ENCODE data around the gene USP33.
A peak's percentile ranks its signal among the peaks of the same experiment; 100 is the strongest.
"Not testable (repeated sequence)": the region's sequence is repeated elsewhere in the genome, so short reads cannot be mapped to it uniquely, and the experiment has no call there.

Gene USP33

DNA sequence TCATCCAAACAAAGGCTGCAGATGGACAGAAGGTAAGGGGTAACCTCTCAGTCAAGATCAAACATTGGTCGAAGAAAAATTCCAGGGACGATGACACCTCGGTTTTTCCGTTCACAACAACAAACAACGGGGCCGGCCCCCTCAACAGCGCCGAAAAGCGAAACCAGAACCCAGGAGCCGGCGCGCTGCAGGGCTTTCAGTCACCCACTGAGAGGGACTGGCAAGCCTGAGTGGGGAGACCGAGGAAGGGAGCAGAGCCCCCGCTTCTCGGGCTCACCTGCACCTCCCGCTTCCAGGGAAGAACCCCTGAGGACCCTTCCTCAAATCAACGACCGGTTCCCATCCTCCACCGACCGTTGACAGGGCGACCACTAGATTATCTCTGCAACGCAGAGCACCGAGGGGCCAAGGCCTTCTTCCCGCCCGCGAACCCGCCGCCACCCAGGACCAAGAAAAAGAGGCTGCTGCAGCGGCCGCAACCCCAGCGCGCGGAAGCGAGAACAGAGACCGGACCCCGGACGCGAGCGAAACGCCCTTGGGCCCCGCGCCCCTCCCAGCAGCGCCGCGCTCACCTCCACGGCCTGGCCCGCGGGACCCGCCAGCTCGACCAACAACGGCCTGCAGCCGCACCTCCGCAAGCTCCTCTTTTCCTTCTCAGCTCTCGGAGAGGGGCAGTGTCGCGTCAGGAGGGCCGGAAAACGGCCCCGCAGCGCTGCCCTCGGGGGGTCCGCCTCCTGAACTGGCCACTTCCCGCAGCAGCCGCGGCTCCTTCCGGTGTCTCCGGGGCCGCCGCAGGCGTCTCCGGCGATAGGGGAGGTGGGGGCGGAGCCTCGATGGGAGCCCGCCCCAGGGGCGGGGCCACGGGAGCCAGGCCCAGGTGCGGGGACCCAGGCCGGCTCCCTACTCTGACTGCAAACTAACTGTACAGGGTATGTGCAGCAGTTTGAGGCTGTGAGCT, at the start of gene USP33:
Gene USP33 (minus strand): TSS at position 782 of the 958 bp plus-strand sequence. CDS start 18,155 bp downstream, outside the sequence.
- DNase-seq: peak; percentile 93

- no peak for DNase-seq
Measured at GRCh38 chr1:77803371-77803770, 43.7 kb upstream of the USP33 start.

- DNase-seq: no peak
Measured at GRCh38 chr1:77802026-77802425, 42.4 kb upstream of the USP33 start.

DNA sequence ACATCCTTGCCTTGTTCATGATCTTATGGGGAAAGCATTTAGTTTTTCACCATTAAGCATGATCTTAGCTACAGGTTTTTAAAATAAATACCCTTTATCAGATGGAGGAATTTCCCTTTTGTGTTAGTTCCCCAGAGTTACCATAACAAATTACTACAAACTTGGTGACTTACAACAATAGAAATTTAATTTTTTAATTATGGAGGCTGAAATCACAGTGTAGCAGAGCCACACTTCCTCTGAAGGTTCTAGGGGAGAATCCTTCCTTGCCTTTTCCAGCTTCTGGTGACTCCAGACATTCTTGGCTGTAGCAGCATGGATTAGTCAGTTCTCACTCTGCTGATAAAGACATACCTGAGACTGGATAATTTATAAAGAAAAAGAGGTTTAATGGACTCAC, 38.3 kb upstream of the USP33 start:
- no peak for DNase-seq

DNA sequence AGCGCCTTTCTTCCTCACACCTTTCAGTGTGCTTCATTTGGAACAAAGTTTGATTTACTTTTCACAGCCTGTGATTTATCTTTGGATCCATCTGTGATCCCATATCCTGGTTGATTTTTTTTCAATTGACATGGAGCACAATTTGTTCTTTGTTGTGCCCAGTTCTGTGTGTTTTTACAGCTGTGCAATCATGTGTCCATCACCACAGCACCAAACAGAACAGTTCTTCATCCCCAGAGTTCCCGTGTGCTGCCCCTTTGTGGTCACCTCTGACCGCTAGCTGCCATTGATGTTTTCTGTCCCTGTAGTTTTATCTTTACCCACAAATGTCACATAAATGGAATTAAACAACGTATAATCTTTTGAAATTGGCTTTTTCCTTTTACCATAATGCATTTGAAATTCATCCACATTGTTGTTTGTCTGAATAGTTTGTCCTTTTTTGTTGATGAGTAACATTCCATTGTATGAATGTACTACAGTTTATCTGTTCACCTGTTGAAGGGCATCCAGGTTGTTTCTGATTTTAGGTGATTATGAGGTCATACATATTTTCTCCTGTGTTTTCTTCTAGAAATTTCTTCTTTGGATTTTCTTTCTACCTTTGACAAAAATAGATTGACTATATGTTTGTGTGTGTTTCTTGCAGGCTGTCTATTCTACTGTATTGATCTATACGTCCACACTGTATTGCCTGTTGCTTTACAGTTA, 37.2 kb upstream of the USP33 start:
- no peak for DNase-seq

DNA sequence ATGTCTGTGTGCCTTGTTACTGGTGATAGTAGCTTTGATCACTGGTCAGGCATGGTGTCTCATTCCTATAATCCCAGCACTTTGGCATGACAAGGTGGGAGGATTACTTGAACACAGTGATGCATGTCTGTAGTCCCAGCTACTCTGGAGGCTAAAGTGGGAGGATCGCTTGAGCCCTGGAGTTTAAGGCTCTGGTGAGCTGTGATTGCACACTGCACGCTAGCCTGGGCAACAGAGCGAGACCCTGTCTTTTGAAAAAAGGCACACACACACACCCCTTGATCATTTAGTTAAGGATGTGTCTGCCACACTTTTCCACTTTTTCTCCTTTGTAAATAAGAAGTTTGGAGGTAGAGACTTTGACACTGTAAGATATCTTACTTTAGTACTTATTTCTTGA, 34.9 kb upstream of the USP33 start:
- no peak for DNase-seq

DNA sequence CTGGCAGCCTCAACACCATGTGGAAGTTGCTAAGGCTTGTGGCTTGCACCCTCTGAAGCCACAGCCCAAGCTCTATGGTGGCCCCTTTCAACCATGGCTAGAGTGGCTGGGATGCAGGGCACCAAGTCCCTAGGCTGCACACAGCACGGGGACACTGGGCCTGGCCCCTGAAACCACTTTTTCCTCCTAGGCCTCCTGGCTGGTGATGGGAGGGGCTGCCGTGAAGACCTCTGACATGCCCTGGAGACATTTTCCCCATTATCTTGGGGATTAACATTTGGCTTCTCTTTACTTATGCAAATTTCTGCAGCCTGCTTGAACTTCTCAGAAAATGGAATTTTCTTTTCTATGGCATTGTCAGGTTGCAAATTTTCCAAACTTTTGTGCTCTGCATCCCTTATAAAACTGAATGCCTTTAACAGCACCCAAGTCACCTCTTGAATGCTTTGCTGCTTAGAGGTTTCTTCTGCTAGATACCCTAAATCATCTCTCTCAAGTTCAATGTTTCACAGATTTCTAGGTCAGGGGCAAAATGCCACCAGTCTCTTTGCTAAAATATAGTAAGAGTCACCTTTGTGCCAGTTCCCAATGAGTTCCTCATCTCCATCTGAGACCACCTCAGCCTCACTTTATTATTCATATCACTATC, 26.6 kb upstream of the USP33 start:
- DNase-seq: not testable (repeated sequence)

DNA sequence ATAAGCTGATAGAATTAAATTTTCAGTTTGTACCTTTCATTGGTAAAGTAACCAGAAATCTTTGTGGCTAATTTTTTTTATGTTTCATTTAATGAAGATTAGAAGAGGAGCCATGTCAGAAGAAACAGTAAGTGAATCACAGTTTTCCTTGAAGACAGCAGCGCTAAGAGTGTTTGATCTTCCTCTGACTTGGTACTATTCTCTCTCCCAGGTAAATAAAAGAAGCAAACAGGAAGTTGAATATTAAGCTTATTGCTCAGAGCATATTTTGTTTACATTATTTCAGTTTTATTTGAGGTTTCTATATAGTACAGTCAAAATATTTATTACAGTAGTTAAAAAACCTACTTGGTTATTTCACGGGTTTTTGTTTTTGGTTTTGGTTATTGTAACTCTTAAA, 23.5 kb upstream of the USP33 start:
- no peak for DNase-seq

GRCh38 chr1:77781683-77782082, 22.0 kb upstream of the USP33 start:
- no peak for DNase-seq

GRCh38 chr1:77779529-77780281, 20.1 kb upstream of the USP33 start, which contains the start of gene MIGA1:
Gene MIGA1 (plus strand): TSS chr1:77779649. CDS start chr1:77783253, 3,604 bp downstream.
- peak; percentile 97 for DNase-seq

DNA sequence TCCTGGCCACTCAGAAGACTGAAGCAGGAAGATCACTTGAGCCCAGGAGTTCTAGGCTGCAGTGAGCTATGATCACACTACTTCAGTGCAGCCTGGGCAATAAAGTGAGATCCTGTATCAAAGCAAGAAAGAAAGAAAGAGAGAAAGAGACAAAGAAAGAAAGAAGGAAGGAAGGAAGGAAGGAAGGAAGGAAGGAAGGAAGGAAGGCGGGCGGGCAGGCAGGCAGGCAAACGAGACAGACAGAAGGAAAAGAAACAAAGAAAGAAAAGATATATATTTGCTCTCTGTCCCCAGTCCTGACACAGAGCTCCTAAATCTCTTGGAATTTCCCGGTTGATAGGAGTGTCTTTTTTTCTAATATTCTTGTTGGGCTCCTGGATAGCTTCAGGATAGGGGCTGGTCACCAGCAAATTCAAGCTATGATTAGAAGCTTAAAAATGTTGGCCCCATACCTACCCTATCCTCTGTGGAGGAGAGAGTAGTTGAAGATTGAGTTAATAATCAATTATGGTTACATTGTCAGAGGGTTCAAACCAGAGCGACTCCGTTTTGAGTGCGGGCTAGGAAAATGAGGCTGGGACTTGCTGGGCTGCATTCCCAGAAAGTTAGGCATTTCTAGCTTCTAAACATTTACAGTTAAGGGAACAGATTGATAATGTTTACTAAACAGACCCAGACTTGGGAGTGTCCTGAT, 16.5 kb upstream of the USP33 start:
- DNase-seq: no peak

DNA sequence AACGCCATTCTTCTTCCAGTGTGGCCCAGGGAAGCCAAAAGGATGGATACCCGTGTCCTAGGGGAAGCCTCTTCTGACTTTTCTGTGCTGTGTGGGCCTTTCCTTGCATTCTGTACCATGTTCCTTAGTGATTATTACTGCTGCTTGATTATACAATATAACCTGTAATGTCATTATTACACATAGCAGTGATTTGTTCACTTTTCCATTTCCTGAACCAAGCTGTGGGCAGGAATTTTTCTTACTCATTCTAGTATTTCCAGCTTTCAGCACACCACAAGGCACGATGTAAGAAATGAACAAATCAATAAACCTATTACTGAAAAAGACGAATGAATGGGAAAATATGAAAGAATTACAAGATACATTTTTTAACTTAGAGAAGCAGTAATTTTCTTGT, 8.4 kb upstream of the USP33 start:
- DNase-seq: no peak

DNA sequence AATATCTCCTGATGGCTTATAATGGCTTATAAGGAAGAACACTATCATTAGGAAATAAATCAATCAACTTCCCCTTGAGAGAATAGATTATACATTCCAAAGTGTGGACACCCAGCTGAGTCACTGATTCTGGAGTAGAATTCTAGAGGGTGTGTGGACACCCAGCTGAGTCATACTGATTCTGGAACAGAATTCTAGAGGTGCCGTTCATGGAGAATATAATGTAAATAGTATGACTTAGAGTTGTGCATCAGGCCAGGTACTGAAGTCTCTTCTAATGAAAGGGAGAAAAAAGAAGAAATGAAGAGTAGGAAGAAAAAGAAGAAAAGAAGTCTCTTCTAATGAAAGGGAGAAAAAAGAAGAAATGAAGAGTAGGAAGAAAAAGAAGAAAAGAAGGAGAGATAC, 2.4 kb upstream of the USP33 start:
- no peak for DNase-seq

DNA sequence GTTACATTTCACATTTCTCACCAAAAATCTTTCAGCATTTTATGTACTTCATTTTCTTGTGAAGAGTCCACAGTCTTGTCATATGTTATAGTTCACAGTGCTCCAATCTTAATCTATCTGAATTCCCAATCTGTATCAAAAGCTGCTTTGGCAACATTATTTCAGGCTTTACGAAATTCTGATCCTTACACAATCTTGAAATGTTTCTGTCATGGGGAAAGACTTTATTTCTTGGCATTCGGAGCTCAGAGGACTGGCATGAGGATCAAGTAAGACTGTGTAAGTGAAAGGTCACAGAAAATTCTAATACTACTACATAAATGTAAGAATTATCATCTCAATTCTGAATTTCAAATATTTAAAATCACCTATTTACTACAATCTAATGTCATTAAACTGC, 2.0 kb downstream of the USP33 start:
- DNase-seq: no peak

GRCh38 chr1:77757066-77757584, 2.5 kb downstream of the USP33 start:
- DNase-seq: no peak

DNA sequence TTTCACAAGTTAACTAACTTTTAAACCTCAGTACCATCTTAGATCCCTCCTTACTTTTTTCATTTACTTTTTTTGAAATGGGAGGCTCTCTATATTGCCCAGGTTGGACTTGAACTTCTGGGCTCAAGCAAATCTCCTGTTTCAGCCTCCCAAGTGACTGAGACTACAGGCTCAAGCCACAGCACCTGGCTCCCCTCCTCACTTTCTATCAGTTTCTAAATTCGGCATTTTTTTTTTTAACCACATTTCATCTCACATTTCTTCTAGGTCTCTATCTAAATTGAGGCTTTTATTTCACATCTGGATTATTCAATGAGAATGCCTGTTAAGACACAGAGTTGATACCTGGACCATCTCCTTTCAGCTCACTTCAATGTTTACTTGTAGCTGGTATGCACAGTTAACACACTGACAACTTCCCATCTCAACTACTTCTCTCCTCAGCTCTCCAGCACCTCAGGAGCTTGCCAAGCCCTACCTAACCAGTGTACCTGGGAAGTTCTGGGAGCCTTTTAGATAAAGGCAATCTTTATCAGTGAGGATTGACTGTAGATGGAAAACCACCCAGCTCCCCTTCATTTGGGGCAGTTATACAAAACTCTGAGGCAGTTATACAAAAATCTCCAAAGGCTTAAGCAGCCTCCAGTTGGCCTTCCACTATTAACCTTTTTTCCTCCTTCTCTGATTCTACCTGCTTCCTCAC, 3.4 kb downstream of the USP33 start:
- no peak for DNase-seq

- not testable (repeated sequence) for DNase-seq
Measured at GRCh38 chr1:77749489-77749888, 10.2 kb downstream of the USP33 start.

- no peak for DNase-seq
Measured at GRCh38 chr1:77744576-77744975, 15.1 kb downstream of the USP33 start.

DNA sequence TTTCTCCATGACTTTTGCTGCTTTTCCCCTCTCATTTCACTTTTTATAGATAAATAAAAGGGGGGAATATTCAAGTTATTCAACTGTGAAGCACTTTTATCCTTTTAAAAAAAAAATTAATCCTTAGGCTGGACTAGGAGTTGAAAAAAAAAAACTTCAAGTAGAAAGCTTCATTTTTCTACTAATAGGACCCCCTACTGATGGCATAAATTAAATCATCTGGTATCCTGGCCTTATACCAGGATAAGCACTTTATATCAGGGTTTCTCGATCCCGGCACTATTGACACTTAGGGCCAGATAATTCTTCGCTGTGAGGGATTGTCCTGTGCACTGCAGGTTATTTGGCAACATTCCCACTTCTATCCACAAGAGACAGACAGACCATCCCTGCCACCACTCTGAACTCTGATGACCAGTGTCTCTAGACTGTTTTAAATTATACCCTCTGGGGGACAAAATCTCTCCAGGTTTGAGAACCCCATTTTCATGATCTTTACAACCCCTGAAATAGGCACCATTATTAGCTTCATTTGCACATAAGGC, 17.6 kb downstream of the USP33 start:
- peak; percentile 88 for DNase-seq

DNA sequence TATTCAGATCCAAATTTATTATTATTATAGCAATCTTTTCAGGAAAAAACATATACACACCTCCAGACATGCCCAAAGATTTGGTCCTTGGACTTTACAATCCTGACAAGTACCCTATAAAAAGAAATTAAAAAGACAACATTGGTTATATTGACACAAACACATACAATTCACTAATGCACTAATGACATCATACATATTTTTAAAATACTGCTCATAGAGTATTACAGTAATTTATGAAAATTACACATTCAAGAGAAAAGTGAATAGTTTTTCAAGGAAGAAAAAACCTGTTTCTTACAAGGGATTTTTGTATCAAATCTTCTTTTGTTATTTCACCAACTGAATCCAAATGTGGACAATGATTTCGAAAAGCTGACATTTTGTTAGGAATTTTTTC, 18.3 kb downstream of the USP33 start:
- no peak for DNase-seq

- DNase-seq: no peak
Measured at GRCh38 chr1:77739235-77739634, 20.4 kb downstream of the USP33 start.

Measured in NCI-H146 (cell line).